ENCODE results near the gene PTH2R.
"Not testable (repeated sequence)": the region's sequence is repeated elsewhere in the genome, so short reads cannot be mapped to it uniquely, and the experiment has no call there.

PTH2R gene

GRCh38 chr2:208413931-208414330, 7.3 kb downstream of the PTH2R start:
- TF ChIP-seq CTCF (conservative IDR thresholded peaks at IDR 0.05): no peak
- no peak overlapping the region for H3K27ac ChIP-seq

GRCh38 chr2:208415255-208415654, 8.7 kb downstream of the PTH2R start:
- TF ChIP-seq CTCF (conservative IDR thresholded peaks at IDR 0.05): no peak
- no peak overlapping the region for H3K27ac ChIP-seq

GRCh38 chr2:208415897-208416296, 9.3 kb downstream of the PTH2R start:
- H3K27ac ChIP-seq: no peak overlapping the region
- TF ChIP-seq CTCF (conservative IDR thresholded peaks at IDR 0.05): no peak

- H3K27ac ChIP-seq: no peak overlapping the region
- TF ChIP-seq CTCF (conservative IDR thresholded peaks at IDR 0.05): no peak
Measured at GRCh38 chr2:208426412-208427045, 19.9 kb downstream of the PTH2R start.

- TF ChIP-seq CTCF (conservative IDR thresholded peaks at IDR 0.05): no peak
- H3K27ac ChIP-seq: no peak overlapping the region
Measured at GRCh38 chr2:208437755-208438154, 31.2 kb downstream of the PTH2R start.

- no peak for TF ChIP-seq CTCF (conservative IDR thresholded peaks at IDR 0.05)
- H3K27ac ChIP-seq: no peak overlapping the region
Measured at GRCh38 chr2:208440716-208441115, 34.1 kb downstream of the PTH2R start.

- no peak for TF ChIP-seq CTCF (conservative IDR thresholded peaks at IDR 0.05)
- H3K27ac ChIP-seq: no peak overlapping the region
Measured at GRCh38 chr2:208441951-208442350, 35.4 kb downstream of the PTH2R start.

GRCh38 chr2:208447447-208447846, 40.9 kb downstream of the PTH2R start:
- not testable (repeated sequence) for H3K27ac ChIP-seq
